HG02943 (cell line): ENCODE results near the gene LOXHD1.

Experiments used
- ATAC-seq: cut with Tn5 transposase; IDR thresholded peaks from one replicate; pipeline ENCODE4 v1.9.1; 2021; ENCODE audit warnings: mild to moderate bottlenecking, low read depth, moderate library complexity; ENCODE audit not compliant: unreplicated experiment

The LOXHD1 gene

DNA sequence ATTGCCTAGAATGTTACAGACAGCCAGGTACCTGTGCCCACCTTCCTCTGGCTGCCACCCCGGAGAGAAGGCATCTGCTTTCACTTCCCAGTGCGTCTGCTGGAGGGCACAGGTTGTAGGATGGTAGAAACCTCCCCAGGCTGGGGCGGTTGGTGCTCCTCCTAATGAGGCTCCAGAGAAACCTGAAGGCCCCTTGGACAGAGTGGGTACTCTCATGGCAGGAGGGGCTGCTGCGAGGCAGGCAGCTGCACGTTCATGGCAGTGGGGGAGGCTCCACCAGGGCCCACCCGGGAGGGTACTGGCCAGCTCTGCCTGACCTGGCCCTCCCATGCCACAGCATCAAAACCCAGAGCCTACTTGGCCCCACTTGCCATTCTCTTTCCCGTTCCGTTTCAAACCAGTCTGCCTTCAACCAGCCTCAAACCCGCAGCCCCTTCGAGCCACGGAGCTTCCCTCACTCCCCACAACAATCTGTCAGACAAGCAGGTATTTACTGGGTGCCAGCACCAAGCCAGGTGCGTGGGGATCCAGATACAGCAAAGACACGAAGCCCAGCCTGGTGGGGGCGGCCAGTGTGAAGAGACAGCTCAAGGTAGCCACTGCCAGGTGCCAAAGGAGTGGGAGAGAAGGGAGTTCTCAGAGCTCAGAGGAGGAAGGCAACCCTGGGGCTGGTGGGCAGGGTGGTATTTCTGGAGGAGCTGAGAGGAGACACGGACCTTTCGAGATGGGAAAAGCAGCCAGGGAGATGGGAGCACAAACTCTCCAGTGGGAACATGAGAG, 229.6 kb downstream of the LOXHD1 start:
- no peak for ATAC-seq
